T47D (cell line): ENCODE data around the gene DBN1.

Source experiments
- DNase-seq, 2 experiments: peaks; one replicate each; pipeline versions ENCODE4 v3.0.0 to v3.0.0-alpha.2; 2011 to 2012; ENCODE audit warnings: low read depth in 1 of 2, low spot score in 1 of 2
- JUND ChIP-seq: IDR thresholded peaks from 2 replicates; pipeline ENCODE4 v1.6.1; 2012; ENCODE audit warnings: low read depth
- in situ Hi-C: cut with HindIII; loops from 2 replicates; pipeline ENCODE4 v1.10.0; 2016; ENCODE audit warnings: low sequenced_read_pairs, low pct_unique_long_range_greater_than_20kb

DBN1 gene

DNA sequence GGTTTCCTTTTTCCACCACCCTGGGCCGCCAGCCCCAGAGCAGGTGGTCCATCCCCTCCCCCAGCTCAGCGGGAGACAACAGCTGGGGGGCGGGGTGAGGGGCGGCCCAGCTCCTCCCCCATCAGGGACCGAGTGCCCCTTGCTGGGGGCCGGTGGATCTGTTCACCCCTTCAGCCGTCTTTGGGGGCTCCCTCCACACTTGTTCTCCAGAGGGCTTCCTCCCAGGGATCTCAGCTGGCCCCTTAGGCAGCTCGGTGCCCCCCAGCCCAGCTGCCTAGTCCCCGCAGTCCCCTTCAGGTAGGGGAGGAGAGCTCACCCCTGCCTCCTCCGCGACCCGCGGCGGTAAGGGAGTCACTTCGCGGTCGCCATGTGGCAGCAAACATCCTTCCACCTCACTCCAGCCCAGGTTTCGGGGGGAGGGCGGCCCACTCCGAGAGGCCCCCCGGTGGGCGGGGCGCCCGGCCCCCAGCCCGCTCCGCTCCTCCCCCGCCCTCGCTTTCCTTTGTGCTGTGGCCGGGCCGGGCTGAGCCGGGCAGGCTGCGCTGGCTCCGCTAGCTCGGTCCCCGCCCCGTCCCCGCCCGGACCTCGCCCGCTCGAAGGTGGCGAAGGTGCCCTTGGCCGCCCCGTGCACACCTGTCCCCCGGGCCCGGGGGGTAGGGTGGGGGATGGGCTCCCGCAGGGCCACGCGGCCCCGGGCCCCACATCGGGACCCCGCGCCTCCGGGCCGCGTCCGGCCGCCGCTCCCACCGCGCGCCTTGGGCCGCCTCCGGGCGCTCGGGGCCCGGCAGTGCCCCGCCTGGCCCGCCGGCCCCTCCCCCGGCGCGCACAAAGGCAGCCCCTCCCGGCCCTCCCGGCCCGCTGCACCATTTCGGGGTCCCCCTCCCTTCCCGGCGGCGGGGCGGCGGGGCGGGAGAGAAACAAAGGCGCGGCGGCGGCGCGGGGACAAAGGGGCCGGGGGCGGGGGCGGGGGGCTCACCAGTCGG is 683 bp downstream of the DBN1 start:
- in situ Hi-C loops: no loop called here
- no peak for TF ChIP-seq JUND
- DNase-seq: peak; percentile 35 to 68

GRCh38 chr5:177471610-177472356 is 1.7 kb downstream of the DBN1 start:
- TF ChIP-seq JUND: no peak
- no peak for DNase-seq
- in situ Hi-C loops: no loop called here

GRCh38 chr5:177470759-177471536 is 2.5 kb downstream of the DBN1 start:
- DNase-seq: no peak
- in situ Hi-C loops: no loop called here
- TF ChIP-seq JUND: no peak

GRCh38 chr5:177469750-177470525 is 3.5 kb downstream of the DBN1 start:
- DNase-seq: no peak
- in situ Hi-C loops: no loop called here
- no peak for TF ChIP-seq JUND

DNA sequence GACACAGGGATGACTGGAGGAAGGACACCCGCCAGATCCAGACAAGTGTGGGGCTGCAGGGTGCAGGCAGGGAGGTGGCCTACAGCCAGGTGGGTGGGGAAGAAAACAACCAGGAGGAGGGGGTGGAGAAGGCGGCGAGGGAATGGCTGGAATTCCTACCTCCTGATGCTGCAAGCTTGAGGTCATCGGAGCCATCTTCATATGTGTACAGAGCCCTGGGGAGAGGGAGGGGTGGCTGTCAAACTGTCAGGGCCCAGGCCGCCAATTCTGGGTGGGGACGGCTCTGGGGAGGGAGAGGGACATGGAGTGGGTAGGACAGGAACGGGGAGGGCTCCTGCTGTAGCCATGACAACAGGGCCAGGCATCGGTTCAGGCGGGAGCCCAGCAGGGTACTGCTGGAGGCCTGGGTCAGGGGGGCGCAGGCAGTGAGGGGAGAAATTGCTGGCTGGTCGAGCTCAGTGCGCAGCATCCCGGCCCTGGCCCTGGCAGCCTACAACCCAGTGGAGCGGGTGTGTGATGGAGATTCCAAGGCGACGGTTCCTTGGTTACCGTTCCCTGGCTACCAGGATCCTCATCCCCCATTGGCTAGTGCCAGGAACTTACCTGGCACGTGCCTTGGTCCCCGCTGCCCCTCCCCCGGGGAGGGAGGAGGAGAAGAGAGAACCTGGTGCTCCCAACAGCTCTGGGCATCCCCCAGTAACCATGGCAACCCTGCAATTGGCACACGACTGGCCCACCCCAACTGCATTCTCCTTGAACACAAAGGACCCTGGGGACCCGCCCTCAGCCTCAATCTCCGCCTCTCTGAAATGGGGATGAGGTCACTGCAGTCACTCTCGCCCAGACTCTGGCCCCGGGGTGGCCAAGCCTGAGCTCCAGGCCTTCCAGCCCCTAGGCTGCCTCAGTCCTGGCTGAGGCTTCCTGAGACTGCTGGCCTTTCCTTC is 4.5 kb downstream of the DBN1 start:
- TF ChIP-seq JUND: no peak
- in situ Hi-C loops: no loop called here
- DNase-seq: peak in 1 of 2 experiments; percentile 53

DNA sequence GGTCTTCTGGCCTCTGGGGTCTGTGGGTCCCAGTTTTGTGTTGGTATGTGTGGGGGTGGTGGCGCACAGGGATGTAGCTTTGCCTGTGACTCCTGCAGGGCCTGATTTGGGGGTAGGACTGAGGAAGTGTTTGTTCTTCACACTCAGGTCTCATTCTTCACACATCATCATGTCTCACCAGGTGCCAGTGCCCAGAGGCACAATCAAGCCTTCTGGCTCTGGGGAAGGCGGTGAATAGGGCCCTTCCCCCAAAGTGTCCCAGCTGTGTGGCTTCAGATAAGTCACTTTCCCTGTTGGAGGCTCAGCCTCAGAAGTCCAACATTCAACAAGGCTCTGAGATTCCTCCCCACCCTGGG is 5.1 kb downstream of the DBN1 start:
- no peak for DNase-seq
- in situ Hi-C loops: no loop called here
- TF ChIP-seq JUND: no peak

GRCh38 chr5:177467436-177467835 is 6.0 kb downstream of the DBN1 start:
- in situ Hi-C loops: no loop called here
- no peak for DNase-seq
- no peak for TF ChIP-seq JUND

DNA sequence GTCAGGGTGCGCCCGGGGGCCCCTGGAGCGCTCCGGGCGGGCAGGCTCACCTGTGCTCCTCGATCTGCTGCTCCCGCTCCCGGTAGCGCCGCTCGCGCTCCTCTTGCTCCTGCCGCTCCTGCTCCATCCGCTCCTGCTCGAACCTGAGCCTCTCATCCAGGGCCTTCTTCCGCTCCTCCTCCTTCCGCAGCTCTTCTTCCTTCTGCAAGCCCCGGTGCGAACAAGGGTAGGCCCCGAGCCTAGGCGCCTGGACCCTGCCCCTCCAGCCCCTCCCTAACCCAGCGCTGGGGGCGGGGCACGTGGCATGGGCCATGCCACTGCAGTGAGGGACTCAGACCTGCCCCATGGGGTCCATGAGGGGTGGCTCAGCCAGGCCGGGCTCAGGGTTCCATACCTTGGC is 6.6 kb downstream of the DBN1 start:
- TF ChIP-seq JUND: no peak
- no peak for DNase-seq
- in situ Hi-C loops: no loop called here

DNA sequence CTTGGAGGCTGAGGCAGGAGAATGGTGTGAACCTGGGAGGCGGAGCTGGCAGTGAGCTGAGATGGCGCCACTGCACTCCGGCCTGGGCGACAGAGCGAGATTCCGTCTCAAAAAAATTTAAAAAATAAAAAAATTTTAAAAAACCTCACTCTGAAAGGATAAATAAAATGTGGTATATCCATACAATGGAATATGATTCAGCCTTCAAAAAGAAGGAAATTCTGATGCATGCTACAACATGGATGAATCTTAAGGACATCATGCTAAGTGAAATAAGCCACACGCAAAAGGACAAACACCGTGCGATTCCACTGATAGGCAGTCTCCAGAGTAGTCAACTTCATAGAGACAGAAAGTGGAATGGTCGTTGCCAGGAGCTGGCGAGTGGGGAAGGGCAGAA is 8.4 kb downstream of the DBN1 start:
- TF ChIP-seq JUND: no peak
- no peak for DNase-seq
- in situ Hi-C loops: no loop called here

DNA sequence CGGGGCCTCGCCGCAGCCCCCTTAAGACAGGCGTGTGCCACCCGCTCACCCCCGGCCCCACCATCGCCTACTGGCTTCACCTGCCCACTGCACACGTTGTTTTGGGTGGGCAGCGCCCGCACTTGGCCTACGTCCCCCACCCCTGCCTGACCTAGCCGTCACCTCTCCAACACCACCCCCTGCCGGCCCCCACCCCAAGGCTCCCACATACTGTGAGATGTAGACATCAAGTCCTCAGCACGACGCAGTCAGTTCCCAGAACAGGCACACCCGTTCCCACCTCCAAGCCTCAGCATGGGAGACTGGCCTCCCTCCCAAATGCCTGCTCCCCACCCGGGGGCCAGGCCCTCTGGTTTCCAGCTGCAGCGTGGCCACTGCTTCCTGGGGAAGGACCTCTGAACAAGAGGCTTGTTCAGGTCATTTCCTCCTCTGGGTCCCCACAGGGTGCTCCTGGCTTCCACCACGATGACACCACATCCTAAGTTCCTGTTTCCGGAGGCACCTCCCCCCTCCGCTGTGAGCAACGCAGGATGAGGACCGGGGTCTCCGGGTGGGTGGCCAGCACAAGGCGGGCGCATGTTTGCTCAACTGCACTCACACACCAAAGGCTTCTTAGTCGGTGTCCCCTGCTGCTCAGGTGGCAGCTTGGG is 11.3 kb downstream of the DBN1 start:
- no peak for TF ChIP-seq JUND
- no peak for DNase-seq
- in situ Hi-C loops: no loop called here
